Measurements from ENCODE around the gene CNIH3. TPM values are rescaled to one million over a fixed set of nuclear protein-coding genes. Genes with fewer than 3 reads are reported as not detected.
"Not testable (repeated sequence)": the region's sequence is repeated elsewhere in the genome, so short reads cannot be mapped to it uniquely, and the experiment has no call there.

The CNIH3 gene
- total RNA-seq, 1 donor = 1.4 TPM

- Histone ChIP-seq H3K27me3 (ENCODE audit: insufficient read depth, low read length) (no peaks in the 10 kb centered on the region), H3K4me3 (ENCODE audit: low read length) (no peak overlapping the region), H3K9me3 (ENCODE audit: low read depth, low read length) (no peaks in the 10 kb centered on the region), H3K4me1 (ENCODE audit: insufficient read depth, low read length) (no peaks in the 10 kb centered on the region)
Observed at GRCh38 chr1:224700918-224701531, 84.9 kb downstream of the CNIH3 start.

- Histone ChIP-seq H3K9me3 (ENCODE audit: low read depth, low read length) (no peaks in the 10 kb centered on the region), H3K27me3 (ENCODE audit: insufficient read depth, low read length) (no peaks in the 10 kb centered on the region), H3K4me1 (ENCODE audit: insufficient read depth, low read length) (no peaks in the 10 kb centered on the region), H3K4me3 (ENCODE audit: low read length) (no peak overlapping the region)
Observed at GRCh38 chr1:224703702-224704101, 87.6 kb downstream of the CNIH3 start.

GRCh38 chr1:224704107-224704735, 88.1 kb downstream of the CNIH3 start:
- Histone ChIP-seq H3K27me3 (ENCODE audit: insufficient read depth, low read length) (no peaks in the 10 kb centered on the region), H3K4me1 (ENCODE audit: insufficient read depth, low read length) (no peaks in the 10 kb centered on the region)

DNA sequence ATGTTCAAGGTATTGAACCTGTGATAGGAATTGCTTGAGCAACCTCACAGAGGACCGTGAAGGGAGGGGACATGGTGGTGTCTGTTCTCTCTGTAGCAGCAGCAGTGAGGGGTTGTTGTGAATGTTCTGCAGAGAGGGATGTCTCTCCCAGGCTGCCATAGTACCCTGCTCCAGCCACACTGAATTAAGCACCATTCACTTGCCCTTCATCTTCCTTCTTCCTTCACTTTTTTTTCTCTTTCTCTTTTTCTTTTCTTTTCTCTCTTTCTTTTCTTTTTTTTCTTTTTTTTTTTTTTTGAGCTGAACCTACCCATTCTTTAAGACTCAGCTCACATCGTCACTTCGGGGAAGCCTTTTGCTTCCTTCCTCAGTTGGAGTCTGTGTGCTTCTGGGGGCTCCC, 89.5 kb downstream of the CNIH3 start:
- H3K4me1 ChIP-seq (ENCODE audit: insufficient read depth, low read length) = no peaks in the 10 kb centered on the region
- H3K4me3 ChIP-seq (ENCODE audit: low read length) = no peak overlapping the region
- H3K27me3 ChIP-seq (ENCODE audit: insufficient read depth, low read length) = no peaks in the 10 kb centered on the region
- H3K9me3 ChIP-seq (ENCODE audit: low read depth, low read length) = no peaks in the 10 kb centered on the region

More at GRCh38 chr1:224704107-224704735, 88.1 kb downstream of the CNIH3 start:
- no peak overlapping the region for H3K4me3 ChIP-seq (ENCODE audit: low read length)
- no peaks in the 10 kb centered on the region for H3K9me3 ChIP-seq (ENCODE audit: low read depth, low read length)

- H3K4me1 ChIP-seq (ENCODE audit: insufficient read depth, low read length) = no peaks in the 10 kb centered on the region
- H3K27me3 ChIP-seq (ENCODE audit: insufficient read depth, low read length) = no peaks in the 10 kb centered on the region
- H3K9me3 ChIP-seq (ENCODE audit: low read depth, low read length) = no peaks in the 10 kb centered on the region
- no peak overlapping the region for H3K4me3 ChIP-seq (ENCODE audit: low read length)
Observed at GRCh38 chr1:224707843-224708725, 92.0 kb downstream of the CNIH3 start.

DNA sequence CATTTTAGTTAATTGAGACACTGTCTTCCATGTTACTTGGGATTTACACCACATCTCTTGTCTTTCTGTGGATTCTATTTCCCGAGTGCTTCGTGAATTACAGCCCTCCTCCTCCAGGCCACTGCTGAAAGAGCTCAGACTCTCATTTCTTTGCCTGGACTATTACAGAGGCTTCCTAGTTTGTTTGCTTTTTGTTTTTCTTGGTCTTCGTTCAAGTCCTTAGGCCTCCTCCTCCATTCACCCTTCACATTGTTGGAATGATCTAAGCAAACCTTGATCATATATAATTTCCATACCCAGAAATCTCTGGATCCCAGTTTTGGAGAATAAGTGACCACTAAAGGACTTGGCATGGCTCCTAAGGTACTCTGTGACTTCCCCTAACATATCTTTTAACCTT, 94.1 kb downstream of the CNIH3 start:
- Histone ChIP-seq H3K4me3 (ENCODE audit: low read length) (no peak overlapping the region), H3K9me3 (ENCODE audit: low read depth, low read length) (no peaks in the 10 kb centered on the region), H3K27me3 (ENCODE audit: insufficient read depth, low read length) (no peaks in the 10 kb centered on the region), H3K4me1 (ENCODE audit: insufficient read depth, low read length) (no peaks in the 10 kb centered on the region)

GRCh38 chr1:224711231-224711756, 95.2 kb downstream of the CNIH3 start:
- not testable (repeated sequence) for H3K27me3 ChIP-seq (ENCODE audit: insufficient read depth, low read length); H3K4me3 ChIP-seq (ENCODE audit: low read length); H3K4me1 ChIP-seq (ENCODE audit: insufficient read depth, low read length); H3K9me3 ChIP-seq (ENCODE audit: low read depth, low read length)

GRCh38 chr1:224711876-224712275, 95.8 kb downstream of the CNIH3 start:
- Histone ChIP-seq H3K4me1 (ENCODE audit: insufficient read depth, low read length) (no peaks in the 10 kb centered on the region), H3K9me3 (ENCODE audit: low read depth, low read length) (no peaks in the 10 kb centered on the region), H3K27me3 (ENCODE audit: insufficient read depth, low read length) (no peaks in the 10 kb centered on the region), H3K4me3 (ENCODE audit: low read length) (no peak overlapping the region)

DNA sequence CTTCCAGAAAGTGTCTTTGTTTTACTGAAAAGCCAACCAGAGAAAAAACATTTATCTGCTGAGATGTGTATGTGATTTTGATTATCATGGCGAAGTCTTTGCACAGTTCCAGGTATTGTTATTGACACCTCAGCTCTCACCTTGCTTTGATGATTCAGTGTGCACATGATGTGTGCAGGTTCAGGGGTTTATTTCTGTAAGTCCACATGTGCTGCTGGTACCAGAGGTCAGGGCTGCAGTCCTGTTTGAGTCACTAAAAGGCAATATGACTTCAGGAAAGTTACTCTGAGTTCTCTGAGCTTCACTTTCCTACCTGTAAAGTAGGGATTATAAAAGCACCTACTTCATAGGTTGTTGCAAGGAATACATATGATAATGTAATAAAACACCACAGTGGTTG, 97.1 kb downstream of the CNIH3 start:
- Histone ChIP-seq H3K9me3 (ENCODE audit: low read depth, low read length) (no peaks in the 10 kb centered on the region), H3K27me3 (ENCODE audit: insufficient read depth, low read length) (no peaks in the 10 kb centered on the region), H3K4me3 (ENCODE audit: low read length) (no peak overlapping the region), H3K4me1 (ENCODE audit: insufficient read depth, low read length) (no peaks in the 10 kb centered on the region)

DNA sequence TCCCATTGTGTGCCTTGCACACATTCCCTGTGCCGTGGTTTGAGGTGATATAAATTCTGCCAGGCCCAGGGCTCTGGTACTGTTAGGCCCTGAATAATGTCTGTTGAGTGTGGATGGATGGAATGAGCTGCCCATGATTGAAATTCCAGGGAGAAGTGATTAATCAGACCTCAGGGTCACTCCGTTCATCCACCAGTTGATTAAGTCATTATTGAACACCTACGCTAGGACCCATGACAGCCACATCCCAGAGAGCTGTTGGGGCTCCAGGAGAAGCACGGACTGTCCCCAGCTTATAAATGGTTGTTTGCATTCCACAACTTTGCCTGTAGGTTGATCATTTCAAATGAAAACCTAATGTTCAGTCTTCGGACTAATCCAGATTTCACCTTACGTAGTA, 98.4 kb downstream of the CNIH3 start:
- no peak overlapping the region for H3K4me3 ChIP-seq (ENCODE audit: low read length)
- no peaks in the 10 kb centered on the region for H3K27me3 ChIP-seq (ENCODE audit: insufficient read depth, low read length)
- no peaks in the 10 kb centered on the region for H3K4me1 ChIP-seq (ENCODE audit: insufficient read depth, low read length)
- H3K9me3 ChIP-seq (ENCODE audit: low read depth, low read length) = no peaks in the 10 kb centered on the region

DNA sequence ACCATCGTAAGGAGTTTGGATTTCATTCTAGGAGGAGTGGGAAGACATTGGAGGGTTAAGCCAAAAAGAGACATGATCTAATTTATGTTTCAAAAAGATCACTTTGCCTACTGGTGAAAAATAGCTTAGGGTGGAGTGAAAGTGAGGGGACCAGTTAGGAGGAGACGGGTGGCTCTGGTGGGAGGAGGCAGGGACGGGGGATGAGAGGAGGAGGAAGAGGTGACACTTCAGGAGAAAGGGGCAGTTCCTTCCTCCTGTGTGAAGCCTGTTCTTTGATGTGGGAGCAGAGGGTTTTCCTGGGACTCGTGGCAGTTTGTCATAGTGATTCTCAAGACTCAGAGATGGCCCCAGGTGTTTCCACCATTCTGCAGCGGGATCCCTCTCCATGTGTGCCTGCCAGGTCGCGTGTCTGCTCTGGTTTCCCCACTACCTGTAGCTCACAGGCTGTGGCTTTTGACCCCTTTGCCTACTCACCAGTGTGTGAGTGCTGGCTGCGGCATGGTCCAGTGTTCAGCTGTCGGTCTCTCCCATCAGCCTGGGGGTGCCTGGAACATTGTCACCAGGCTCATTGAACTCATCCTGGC, 102.4 kb downstream of the CNIH3 start:
- H3K27me3 ChIP-seq (ENCODE audit: insufficient read depth, low read length) = no peaks in the 10 kb centered on the region
- H3K4me1 ChIP-seq (ENCODE audit: insufficient read depth, low read length) = no peaks in the 10 kb centered on the region
- no peak overlapping the region for H3K4me3 ChIP-seq (ENCODE audit: low read length)
- no peaks in the 10 kb centered on the region for H3K9me3 ChIP-seq (ENCODE audit: low read depth, low read length)

DNA sequence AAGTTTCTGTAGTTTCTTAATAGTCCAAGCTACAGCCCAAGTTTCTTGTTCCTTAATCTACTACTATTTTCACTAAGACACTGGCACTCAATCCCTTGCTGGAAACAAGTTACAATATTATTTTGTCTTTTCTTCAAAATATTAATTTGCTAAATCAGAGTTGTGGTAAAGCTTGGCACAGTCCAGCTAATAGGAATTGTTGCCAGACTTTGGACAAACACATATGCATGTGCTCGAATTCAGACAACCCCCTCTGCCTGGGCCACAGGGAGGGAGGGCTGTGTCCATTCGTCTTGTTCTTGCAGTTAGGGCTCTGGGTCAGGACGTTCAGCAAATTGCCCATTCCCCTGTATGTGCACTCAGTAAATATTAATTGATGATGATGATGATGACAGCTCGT, 103.6 kb downstream of the CNIH3 start:
- Histone ChIP-seq H3K4me1 (ENCODE audit: insufficient read depth, low read length) (no peaks in the 10 kb centered on the region), H3K9me3 (ENCODE audit: low read depth, low read length) (no peaks in the 10 kb centered on the region), H3K4me3 (ENCODE audit: low read length) (no peak overlapping the region), H3K27me3 (ENCODE audit: insufficient read depth, low read length) (no peaks in the 10 kb centered on the region)

- H3K4me1 ChIP-seq (ENCODE audit: insufficient read depth, low read length) = no peaks in the 10 kb centered on the region
- no peaks in the 10 kb centered on the region for H3K27me3 ChIP-seq (ENCODE audit: insufficient read depth, low read length)
- H3K9me3 ChIP-seq (ENCODE audit: low read depth, low read length) = no peaks in the 10 kb centered on the region
- H3K4me3 ChIP-seq (ENCODE audit: low read length) = no peak overlapping the region
Observed at GRCh38 chr1:224720216-224720615, 104.1 kb downstream of the CNIH3 start.

DNA sequence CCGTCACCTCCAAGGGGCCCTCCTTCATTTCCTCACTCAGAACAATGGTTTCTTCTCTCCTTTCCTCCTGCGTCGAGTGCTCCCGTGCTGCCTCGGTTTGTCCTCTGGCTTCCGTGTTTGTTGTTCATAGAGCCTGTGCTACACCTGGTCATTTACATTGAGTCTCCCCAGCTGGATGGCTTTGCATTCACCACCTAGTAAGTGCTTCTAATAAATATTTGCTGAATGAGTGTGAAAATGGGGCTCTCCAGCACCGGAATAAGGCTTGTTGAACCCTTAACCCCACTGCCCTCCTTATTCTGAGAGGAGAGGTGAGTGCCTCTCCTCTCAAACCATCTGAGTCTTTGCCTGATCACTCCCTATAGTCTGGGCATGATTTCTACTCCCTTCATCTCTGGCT, 104.9 kb downstream of the CNIH3 start:
- no peak overlapping the region for H3K4me3 ChIP-seq (ENCODE audit: low read length)
- no peaks in the 10 kb centered on the region for H3K27me3 ChIP-seq (ENCODE audit: insufficient read depth, low read length)
- no peaks in the 10 kb centered on the region for H3K4me1 ChIP-seq (ENCODE audit: insufficient read depth, low read length)
- no peaks in the 10 kb centered on the region for H3K9me3 ChIP-seq (ENCODE audit: low read depth, low read length)

DNA sequence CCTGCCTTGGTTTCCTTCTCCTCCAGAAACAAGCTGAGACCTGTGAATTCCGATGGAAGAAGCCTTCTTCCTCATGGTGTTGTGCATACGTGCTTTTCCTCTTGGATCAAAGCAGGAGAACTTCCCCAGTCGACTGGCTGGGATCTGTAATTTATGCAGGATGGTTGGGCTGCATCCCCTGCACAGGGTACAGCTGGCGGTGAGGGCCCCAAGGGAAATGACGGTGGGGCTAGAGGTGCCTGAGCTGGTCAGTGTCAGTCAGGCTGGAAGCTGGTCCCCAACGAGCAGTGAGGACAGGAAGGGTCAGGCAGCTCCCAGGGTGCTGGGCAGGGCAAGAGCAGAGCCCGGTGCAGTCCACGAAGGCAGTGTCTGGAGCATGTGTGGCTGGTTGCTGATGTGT, 106.7 kb downstream of the CNIH3 start:
- no peaks in the 10 kb centered on the region for H3K27me3 ChIP-seq (ENCODE audit: insufficient read depth, low read length)
- no peaks in the 10 kb centered on the region for H3K4me1 ChIP-seq (ENCODE audit: insufficient read depth, low read length)

More for the DNA sequence above, 106.7 kb downstream of the CNIH3 start:
- Histone ChIP-seq H3K4me3 (ENCODE audit: low read length) (no peak overlapping the region), H3K9me3 (ENCODE audit: low read depth, low read length) (no peaks in the 10 kb centered on the region)

Data from mononuclear cell (primary cell).